Measurements from ENCODE around the gene GALNT2.

- no peak for TF ChIP-seq CTCF (IDR thresholded peaks at IDR 0.05)
- no peak for TF ChIP-seq TCF7L2 (IDR thresholded peaks at IDR 0.05; ENCODE audit: low read depth, low read length)
These were observed 241.0 kb downstream of the GALNT2 start for GRCh38 chr1:230308039-230308438.
